HUES48 (cell line): ENCODE data around the gene PNMA8A.
A peak's percentile ranks its signal among the peaks of the same experiment; 100 is the strongest.

Source experiments
- H3K27ac ChIP-seq: one replicate; pipeline ENCODE4 v1.7.0; 2013; ENCODE audit warnings: low read depth, low read length, inconsistent platforms
- H3K27me3 ChIP-seq: 2 replicates; pipeline ENCODE4 v1.6.1; 2013; ENCODE audit warnings: mild to moderate bottlenecking, low read length; ENCODE audit not compliant: control insufficient read depth, insufficient read depth
- H3K36me3 ChIP-seq: 2 replicates; pipeline ENCODE4 v1.6.1; 2013; ENCODE audit warnings: low read length; ENCODE audit not compliant: control insufficient read depth, insufficient read depth
- H3K4me1 ChIP-seq: 2 replicates; pipeline ENCODE4 v1.6.1; 2013; ENCODE audit warnings: mild to moderate bottlenecking, low read length; ENCODE audit not compliant: control insufficient read depth, insufficient read depth
- H3K4me3 ChIP-seq: 2 replicates; pipeline ENCODE4 v1.5.1; 2013; ENCODE audit warnings: mild to moderate bottlenecking, low read depth, low read length
- H3K9ac ChIP-seq: 2 replicates; pipeline ENCODE4 v1.6.1; 2013; ENCODE audit warnings: mild to moderate bottlenecking, low read depth, low read length, moderate library complexity
- H3K9me3 ChIP-seq: 2 replicates; pipeline ENCODE4 v1.6.1; 2013; ENCODE audit warnings: low read length; ENCODE audit not compliant: control insufficient read depth, insufficient read depth

The PNMA8A gene

DNA sequence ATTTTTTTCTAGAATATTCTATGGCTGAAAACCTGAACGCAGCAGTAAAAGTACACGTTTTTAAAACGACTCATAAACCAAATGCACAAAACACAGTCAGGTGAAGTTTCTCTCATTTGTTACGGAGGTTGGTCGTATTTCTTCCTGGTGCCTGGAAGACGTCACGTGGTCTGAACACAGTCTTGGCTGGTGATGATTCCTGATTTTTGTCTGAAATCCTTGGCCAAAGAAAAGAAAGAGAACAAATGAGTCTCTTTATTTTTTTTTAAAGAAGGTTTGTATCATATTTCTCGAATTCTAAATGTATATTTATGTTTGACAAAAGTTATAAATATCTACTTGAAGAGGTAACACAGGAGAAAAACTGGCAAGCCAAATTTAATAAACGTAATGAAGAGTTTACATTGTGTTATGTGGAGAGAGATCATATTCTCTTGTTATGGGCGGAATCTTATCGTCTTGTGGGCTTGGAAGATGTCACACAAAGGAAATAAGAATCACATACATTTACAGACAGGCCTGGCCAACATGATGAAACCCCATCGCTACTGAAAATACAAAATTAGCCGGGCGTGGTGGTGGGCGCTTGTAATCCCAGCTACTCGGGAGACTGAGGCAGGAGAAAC lies 10.0 kb upstream of the PNMA8A start:
- H3K36me3 ChIP-seq = no peaks in the 10 kb centered on the region
- H3K27me3 ChIP-seq = no peaks in the 10 kb centered on the region; the same call in 1 of the 2 replicates
- no peak overlapping the region for H3K27ac ChIP-seq
- no peak overlapping the region for H3K9ac ChIP-seq
- no peak overlapping the region for H3K4me3 ChIP-seq
- H3K4me1 ChIP-seq = peaks cover 7% of the 10 kb centered on the region
- H3K9me3 ChIP-seq = no peaks in the 10 kb centered on the region

DNA sequence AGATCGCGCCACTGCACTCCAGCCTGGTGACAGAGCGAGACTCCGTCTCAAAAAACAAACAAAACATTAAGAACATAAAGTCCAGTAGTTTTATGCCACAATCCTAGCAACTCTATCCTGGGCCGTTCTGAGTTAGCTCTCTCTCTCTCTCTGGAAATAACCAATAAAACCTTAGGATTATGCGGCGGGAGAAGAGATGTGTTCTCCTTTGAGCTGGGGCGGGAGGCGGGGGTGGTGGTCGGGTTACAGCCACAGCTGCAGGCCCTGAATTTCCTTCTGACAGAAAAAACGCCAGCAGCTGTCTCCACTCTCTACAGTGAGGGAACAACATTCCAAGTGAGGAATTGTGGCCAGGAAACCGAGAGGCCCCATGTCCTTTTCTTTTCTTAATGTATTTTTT lies 9.1 kb upstream of the PNMA8A start:
- Histone ChIP-seq H3K27me3 (no peaks in the 10 kb centered on the region), H3K4me1 (peaks cover 7% of the 10 kb centered on the region), H3K36me3 (no peaks in the 10 kb centered on the region), H3K27ac (peak overlapping the region; percentile 33), H3K4me3 (no peak overlapping the region), H3K9ac (no peak overlapping the region), H3K9me3 (no peaks in the 10 kb centered on the region)

DNA sequence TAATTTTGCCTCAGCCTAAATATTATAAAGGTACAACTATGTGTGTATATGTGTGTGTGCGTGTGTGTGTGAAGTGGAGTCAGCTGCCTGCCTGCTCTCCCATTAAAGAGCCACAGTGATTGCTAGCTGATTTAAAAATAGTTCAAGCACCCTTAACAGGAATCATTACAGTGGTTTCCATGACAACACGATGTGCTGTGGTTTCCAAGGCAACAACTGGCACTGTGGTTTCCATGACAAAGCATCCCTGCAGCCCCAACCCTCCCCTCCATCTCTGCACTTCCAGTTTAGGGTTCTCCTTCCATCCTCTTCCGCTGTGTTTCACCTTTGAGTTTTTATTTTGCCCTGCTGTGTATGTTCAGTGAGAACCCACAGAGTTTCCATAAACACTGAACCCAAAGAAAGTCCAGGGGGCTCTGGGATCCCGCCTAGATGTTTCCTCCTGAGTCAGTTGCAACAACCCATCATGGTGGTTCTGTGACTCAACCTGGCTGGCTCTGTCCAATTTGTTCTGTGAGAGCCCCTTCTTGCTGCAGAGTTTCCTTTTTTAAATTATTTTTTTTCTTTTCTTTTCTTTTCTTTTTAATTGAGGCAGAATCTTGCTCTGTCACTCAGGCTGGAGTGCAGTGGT lies 7.1 kb upstream of the PNMA8A start:
- H3K4me3 ChIP-seq = no peak overlapping the region
- no peaks in the 10 kb centered on the region for H3K9me3 ChIP-seq
- no peaks in the 10 kb centered on the region for H3K36me3 ChIP-seq
- H3K9ac ChIP-seq = no peak overlapping the region
- H3K4me1 ChIP-seq = peaks cover 7% of the 10 kb centered on the region
- no peak overlapping the region for H3K27ac ChIP-seq
- H3K27me3 ChIP-seq = no peaks in the 10 kb centered on the region

DNA sequence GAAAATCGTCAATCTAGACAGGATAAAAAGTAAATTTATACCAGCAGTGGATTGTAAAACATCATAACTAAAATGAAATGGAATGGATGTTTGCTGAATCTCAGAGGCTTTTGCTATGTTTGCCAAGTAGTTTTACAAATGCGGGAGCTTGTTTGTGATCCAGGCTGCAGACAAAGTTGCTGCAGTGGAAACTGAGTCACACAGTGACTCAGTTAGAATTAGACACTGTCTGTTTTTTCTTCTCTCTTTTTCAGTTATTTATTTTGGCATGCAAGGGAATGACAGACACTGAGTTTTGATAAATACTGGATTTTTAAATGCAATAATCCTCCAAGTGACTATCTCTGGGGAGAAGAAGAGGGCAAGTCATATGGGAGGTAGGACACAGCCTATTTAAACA lies 4.6 kb upstream of the PNMA8A start:
- no peaks in the 10 kb centered on the region for H3K9me3 ChIP-seq
- no peaks in the 10 kb centered on the region for H3K36me3 ChIP-seq
- no peak overlapping the region for H3K27ac ChIP-seq
- H3K4me3 ChIP-seq = no peak overlapping the region
- peaks cover 7% of the 10 kb centered on the region for H3K4me1 ChIP-seq
- H3K27me3 ChIP-seq = peaks cover 4% of the 10 kb centered on the region; the same call in 1 of the 2 replicates
- no peak overlapping the region for H3K9ac ChIP-seq

DNA sequence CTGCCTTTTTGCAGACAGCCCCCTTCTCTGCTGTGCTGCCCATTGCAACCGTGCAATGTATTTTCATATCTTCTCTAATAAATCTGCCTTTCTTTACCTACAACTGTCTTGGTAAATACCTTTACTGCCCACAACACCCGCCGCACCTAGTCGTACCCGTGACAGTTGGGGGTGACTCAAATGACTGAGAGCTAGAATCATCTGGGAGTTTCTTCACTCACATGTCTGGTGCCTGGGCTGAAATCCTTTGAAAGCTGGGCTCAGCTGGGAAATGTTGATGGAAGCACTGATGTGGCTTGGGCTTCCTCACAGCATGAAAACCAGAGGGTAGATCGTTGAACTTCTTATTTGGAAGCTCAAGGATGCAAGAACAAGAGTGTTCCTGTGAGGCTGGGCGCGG lies 2.8 kb upstream of the PNMA8A start:
- Histone ChIP-seq H3K27ac (no peak overlapping the region), H3K27me3 (peaks cover 4% of the 10 kb centered on the region; the same call in 1 of the 2 replicates), H3K4me3 (no peak overlapping the region), H3K36me3 (no peaks in the 10 kb centered on the region), H3K9me3 (no peaks in the 10 kb centered on the region), H3K4me1 (0 out of 2 replicates have a peak, but pooled peaks cover 7% of the 10 kb centered on the region), H3K9ac (no peak overlapping the region)

DNA sequence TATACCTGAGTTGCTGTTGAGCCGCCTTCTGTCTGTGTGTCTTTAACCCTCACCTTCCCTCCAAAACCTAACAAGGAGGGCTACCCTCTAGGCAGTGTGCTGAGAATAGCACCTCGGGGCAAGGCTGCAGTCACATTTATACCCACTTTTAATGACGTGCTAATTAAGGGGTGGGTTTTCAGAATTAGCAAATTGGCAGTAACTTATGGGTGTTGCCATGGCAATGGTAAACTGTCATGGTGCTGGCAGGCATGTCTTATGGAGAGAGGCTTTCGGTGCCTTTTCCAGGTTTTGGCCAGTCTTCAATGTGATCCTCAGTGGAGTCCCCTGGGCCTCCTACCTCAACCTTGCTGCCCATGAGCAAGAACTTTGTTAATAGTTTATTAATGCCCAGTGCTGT lies 1.2 kb upstream of the PNMA8A start:
- H3K27ac ChIP-seq = no peak overlapping the region
- H3K4me3 ChIP-seq = no peak overlapping the region
- H3K9ac ChIP-seq = no peak overlapping the region
- peaks cover 4% of the 10 kb centered on the region; the same call in 1 of the 2 replicates for H3K27me3 ChIP-seq
- H3K9me3 ChIP-seq = no peaks in the 10 kb centered on the region
- peaks cover 9% of the 10 kb centered on the region for H3K36me3 ChIP-seq
- 0 out of 2 replicates have a peak, but pooled peaks cover 7% of the 10 kb centered on the region for H3K4me1 ChIP-seq

DNA sequence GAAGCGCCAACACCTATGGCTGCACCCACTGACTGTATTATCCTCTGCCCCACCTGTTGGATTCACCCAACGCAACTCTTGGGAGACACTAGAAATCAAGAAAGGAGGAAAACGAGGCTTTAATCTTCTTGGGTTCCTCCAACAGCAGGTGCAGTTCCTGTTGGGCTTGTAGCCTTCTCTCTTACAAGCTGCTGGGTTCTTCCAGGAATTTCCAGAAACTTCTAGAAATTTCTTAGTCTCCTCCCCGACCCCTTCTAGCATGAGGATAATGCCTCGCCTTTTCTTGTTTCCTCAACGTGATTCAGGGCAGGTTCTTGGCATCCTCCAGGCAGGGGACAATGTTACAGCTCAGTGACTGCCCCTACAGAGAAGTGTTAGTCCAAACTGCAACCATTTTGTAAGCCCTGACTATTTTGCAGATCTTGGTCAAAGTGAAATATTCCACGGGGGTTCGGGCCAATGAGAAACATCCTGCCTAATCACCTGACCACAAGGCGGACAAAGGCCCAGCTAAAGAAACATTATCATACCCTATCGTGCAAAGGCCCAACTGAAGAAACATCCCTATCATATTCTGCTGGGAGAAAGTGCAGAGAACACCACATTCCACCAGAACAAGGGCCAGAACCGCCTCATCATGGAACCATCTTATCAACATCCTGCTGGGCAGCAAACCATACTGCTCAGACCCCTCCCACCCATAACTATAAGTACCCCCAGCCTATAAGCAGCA lies 614 bp upstream of the PNMA8A start:
- 0 out of 2 replicates have a peak, but pooled peaks cover 7% of the 10 kb centered on the region for H3K4me1 ChIP-seq
- no peaks in the 10 kb centered on the region for H3K9me3 ChIP-seq
- H3K4me3 ChIP-seq = peak overlapping the region; percentile 70
- H3K27me3 ChIP-seq = peaks cover 4% of the 10 kb centered on the region; the same call in 1 of the 2 replicates
- H3K27ac ChIP-seq = no peak overlapping the region
- H3K36me3 ChIP-seq = peaks cover 13% of the 10 kb centered on the region
- no peak overlapping the region for H3K9ac ChIP-seq

DNA sequence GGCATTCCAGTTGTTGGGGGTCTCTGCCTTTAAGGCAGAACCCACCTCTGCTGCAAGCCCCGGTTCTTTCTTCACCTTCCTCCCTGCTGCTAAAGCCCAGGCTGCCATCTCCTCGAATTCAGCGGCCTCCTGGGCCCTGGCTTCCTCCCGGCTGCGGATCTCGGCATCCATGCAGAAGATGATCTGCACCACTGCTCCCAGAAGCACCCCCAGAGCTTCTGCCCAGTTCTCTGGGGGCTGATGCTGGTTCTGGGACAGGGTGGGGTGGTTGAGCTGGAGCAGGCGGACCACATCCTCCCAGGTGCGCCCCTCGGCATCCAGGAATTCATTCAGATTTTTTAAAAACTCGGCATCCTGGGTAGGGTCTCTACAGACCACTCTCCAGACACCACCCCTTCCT lies 987 bp downstream of the PNMA8A start:
- peaks cover 4% of the 10 kb centered on the region; the same call in 1 of the 2 replicates for H3K27me3 ChIP-seq
- no peak overlapping the region for H3K9ac ChIP-seq
- 0 out of 2 replicates have a peak, but pooled peaks cover 7% of the 10 kb centered on the region for H3K4me1 ChIP-seq
- peaks cover 23% of the 10 kb centered on the region for H3K36me3 ChIP-seq
- H3K27ac ChIP-seq = no peak overlapping the region
- peak overlapping the region; percentile 70 for H3K4me3 ChIP-seq
- no peaks in the 10 kb centered on the region for H3K9me3 ChIP-seq

DNA sequence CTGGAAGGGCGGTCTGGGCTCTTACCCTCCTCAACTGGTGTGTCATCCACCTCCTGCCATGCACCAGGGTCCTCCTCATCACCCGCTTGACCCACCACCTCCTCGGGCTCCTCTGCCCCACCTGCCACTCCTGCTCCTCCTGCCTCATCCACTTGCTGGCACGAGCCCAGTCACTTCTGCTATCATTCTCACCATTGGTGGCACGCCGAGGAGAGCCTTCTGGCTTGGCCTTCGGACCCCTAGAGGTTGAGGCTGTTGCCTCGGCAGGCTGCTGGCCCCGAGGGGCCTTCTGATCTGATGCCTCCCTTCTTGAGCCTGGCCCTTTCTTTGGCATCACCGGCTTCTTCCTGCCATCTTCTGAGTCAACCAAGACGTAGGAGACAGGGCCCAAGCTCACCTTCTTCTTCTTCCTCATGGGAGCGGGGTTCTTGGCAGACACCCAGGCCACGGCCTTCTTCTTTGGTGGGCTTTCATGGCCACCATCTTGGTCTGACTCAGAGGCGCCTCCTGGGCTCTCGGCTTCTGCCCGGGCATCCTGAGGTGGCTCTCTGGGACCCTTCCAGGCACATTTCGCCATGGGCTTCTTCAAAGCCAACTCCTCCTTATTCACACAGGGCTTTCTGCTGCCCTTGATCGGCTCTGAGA lies 1.7 kb downstream of the PNMA8A start:
- peaks cover 4% of the 10 kb centered on the region; the same call in 1 of the 2 replicates for H3K27me3 ChIP-seq
- H3K36me3 ChIP-seq = peaks cover 23% of the 10 kb centered on the region
- 0 out of 2 replicates have a peak, but pooled peaks cover 7% of the 10 kb centered on the region for H3K4me1 ChIP-seq
- H3K9me3 ChIP-seq = no peaks in the 10 kb centered on the region
- H3K4me3 ChIP-seq = no peak overlapping the region
- no peak overlapping the region for H3K9ac ChIP-seq
- H3K27ac ChIP-seq = no peak overlapping the region

DNA sequence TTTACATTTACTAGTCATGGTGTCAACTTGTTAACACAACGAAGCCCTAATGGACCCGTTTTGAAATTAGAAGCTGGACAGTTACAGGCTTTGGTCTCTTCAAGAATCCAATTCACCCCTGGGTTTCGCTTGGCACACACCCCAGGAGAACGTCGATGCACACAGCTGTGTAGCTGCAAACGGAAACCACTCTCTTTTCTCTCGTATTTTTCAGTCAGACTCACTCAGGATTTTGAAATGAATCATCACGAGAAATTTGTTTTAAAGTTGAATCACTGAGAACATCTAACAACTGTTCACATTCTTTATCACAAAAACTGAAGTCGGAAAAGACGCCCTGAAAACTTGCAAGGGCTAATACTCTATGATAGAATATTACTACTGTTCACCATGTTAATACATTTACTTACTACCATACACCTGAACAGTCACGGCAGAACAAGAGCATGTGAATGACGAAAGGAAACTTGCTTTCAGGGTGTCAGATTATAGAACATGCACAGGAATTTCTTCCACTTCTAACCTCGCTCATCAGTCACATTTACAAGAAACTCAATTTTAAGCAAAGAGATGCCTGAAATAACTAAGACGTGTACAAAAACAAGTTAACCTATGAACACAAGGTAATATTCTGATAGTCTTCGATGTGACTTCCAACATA lies 4.7 kb downstream of the PNMA8A start:
- Histone ChIP-seq H3K27ac (no peak overlapping the region), H3K4me1 (0 out of 2 replicates have a peak, but pooled peaks cover 7% of the 10 kb centered on the region), H3K9me3 (no peaks in the 10 kb centered on the region), H3K9ac (no peak overlapping the region), H3K27me3 (no peaks in the 10 kb centered on the region), H3K4me3 (no peak overlapping the region), H3K36me3 (peaks cover 23% of the 10 kb centered on the region)
